LNCAP (cell line): ENCODE data around the gene ZSCAN21.

Experiments used
- TF ChIP-seq, protein P1 (sequence below): fragments of 450-650 bp; IDR thresholded peaks from 2 replicates; pipeline ENCODE4 v1.5.1; 2017; ENCODE audit warnings: mild to moderate bottlenecking

ZSCAN21 gene

DNA sequence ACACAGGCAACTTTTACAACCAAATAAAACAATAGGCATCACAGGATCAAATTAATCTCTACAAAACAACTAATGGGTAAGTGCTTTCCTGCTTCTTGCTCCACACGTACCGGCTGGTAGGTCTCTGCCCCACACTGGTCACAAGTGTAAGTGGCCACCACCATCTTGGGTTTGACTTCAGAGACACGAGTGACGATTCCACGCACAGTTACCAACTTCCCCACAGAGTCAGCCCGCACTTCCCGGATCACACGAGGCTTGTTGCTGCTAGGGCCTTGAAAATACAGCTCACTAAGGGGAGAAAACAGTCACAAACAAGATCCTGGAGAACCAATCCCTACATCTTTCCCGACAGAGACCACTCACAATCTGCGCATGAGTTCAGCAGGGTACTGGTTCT is 49.3 kb downstream of the ZSCAN21 start:
- TF ChIP-seq, protein P1, sequence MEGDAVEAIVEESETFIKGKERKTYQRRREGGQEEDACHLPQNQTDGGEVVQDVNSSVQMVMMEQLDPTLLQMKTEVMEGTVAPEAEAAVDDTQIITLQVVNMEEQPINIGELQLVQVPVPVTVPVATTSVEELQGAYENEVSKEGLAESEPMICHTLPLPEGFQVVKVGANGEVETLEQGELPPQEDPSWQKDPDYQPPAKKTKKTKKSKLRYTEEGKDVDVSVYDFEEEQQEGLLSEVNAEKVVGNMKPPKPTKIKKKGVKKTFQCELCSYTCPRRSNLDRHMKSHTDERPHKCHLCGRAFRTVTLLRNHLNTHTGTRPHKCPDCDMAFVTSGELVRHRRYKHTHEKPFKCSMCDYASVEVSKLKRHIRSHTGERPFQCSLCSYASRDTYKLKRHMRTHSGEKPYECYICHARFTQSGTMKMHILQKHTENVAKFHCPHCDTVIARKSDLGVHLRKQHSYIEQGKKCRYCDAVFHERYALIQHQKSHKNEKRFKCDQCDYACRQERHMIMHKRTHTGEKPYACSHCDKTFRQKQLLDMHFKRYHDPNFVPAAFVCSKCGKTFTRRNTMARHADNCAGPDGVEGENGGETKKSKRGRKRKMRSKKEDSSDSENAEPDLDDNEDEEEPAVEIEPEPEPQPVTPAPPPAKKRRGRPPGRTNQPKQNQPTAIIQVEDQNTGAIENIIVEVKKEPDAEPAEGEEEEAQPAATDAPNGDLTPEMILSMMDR: no peak

DNA sequence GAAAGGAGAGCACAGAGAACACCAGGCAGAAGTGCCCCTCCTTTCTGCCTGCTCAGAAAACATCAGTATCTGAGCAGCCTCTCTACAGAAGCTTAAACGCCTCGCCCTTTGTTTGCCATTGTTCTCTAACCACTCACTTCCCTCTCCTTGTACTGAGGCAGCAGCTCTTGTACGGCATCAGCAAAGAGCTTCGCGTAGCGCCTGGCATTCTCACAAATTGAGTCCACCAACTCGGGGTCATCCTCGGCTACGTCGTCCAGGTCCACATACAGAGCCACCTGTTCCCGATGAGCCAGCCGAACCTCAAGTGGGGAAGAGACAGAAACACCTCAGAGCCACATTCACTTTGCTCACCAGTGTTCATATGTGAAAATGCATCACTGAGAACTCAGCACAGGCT is 49.9 kb downstream of the ZSCAN21 start:
- TF ChIP-seq, protein P1: no peak

DNA sequence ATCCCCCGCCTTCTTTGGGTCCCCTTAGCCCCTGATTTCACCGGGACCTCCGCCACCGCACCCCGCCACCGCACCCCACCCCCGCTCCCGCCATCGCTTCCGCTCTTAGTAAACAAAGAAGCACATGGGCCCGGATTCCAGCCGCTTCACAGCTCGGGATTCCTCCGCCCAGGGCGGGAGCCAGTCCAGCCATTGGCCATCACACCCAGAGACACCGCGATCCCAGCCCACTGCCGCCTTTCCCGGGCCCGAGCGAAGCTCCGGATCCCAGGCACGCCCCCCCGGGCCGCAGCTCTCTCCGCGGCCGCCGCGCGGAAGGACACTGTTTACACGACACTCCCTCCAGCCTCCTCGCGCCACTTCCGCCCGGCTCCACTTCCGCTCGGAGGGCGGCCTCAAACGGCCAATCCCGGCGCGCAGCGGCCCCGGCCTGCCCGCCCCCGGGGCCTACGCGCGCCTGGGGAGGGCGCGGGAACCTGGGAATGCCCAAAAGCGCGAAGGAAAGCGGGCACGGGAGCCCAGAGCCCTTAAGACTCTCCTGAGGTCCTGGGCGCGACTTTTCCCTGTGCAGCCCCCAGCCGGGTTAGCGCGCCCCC is 50.9 kb downstream of the ZSCAN21 start:
- TF ChIP-seq, protein P1: no peak

DNA sequence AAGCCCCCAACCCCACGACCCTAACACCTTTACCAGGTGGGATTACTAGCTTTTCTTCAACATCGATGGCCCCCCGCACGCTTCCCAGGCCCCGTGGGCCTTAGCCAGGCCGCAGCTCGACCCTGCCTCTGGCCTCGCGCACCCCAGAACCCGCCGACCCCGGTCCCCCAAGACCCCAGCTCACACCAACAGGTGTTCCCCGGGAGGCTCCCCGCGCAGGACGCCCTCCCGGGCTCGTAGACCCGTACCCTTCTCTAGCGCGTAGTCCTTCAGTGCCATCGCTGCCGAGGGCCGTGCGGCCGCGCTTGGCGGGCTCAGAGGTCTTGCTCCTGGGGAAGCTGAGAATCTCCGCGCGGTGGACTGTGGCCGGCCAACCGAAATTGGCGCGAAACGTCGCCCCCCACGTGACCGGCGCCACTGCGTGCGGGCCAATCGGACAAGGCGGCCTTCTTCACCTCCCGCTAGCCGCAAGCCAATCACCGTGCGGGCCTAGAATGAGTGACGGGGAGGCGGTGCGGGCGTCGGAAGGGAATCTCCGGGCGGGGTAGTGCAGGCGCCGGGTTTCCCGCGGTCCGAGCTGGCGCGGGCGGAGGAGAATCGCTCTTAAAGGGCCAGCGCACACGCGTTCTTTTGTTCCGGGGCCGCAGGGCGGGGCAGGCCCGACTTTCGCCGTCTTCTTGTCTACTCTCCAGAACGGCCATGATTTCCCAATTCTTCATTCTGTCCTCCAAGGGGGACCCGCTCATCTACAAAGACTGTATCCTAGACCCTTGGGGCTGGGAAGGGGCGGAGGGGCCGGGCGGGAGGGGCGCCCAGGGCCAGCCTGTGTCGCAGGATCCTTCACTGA is 51.7 kb downstream of the ZSCAN21 start, which contains the start of the genes AP4M1 and MCM7:
AP4M1 (plus strand) TSS at position 628 of the 847 bp plus-strand sequence; CDS start at position 700, 72 bp downstream.
MCM7 (minus strand) TSS at position 382 of the 847 bp plus-strand sequence; CDS start at position 279, 103 bp downstream.
- TF ChIP-seq, protein P1: no peak

DNA sequence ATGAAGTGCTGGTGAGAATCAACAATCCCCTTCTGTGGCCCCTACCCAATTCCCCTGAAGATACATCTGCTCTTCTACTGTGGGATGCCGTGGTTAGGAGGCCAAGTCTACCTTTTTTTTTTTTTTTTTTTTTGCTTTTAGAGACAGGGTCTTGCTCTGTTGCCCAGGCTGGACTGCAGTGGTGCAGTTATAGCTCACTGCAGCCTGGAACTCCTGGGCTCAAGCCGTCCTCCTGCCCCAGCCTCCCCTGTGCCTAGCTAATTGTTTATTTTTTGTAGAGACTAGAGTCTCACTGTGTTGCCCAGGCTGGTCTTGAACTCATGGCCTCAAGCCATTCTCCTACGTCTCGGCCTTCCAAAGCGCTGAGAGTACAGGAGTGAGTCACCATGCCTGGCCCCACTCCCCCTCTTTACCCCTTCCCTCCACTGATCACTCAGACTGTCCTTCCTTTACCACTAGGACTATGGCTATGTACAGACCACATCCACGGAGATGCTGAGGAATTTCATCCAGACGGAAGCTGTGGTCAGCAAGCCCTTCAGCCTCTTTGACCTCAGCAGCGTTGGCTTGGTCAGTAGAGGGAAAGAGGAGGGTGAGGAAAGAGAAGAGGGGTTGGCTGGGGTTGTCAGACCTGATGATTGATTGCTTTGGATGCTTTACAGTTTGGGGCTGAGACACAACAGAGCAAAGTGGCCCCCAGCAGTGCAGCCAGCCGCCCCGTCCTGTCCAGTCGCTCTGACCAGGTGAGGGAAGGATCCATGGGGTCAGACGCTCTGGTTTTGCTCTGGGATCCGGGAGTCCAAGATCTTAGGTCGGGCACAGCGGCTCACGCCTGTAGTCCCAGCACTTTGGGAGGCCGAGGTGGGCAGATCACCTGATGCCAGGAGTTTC is 53.6 kb downstream of the ZSCAN21 start:
- TF ChIP-seq, protein P1: no peak

DNA sequence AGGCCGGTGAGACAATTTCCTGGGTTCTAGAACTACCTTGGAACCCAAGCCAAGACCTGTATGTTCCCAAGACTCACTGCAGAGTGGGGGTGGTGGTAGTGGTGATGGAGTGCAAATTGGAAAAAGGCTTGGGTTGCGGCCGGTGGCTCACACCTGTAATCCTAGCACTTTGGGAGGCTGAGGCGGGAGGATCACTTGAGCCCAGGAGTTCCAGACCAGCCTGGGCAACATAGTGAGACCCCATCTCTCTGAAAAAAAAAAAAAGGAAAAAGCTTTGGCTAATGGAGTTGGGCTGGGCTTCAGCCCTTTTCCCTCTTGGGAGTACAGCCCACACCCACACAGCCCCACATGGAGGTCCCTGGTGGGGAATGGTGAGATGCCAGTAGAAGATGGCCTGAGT is 56.0 kb downstream of the ZSCAN21 start:
- TF ChIP-seq, protein P1: no peak

DNA sequence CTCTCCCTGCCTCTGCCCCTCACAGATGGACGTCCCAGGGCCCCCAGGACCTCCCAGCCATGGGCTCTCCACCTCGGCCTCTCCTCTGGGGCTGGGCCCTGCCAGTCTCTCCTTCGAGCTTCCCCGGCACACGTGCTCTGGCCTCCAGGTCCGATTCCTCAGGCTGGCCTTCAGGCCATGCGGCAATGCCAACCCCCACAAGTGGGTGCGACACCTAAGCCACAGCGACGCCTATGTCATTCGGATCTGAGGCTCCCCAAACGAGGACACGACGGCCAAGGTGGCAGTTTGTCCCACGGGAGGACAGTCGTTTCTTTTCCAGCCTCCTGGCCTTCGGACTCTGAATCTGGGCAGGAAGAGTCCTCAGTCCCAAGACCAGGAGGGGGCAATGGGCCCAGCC is 57.1 kb downstream of the ZSCAN21 start:
- TF ChIP-seq, protein P1: no peak
